NB4 (cell line): ENCODE data around the gene RPL29.

Source experiments
- TF ChIP-seq, protein P1 (sequence below): IDR thresholded peaks from one replicate; pipeline ENCODE4 v1.5.1; 2012; ENCODE audit warnings: low read depth, low read length
- TF ChIP-seq, protein P2 (sequence below): IDR thresholded peaks from 2 replicates; pipeline ENCODE4 v1.6.1; 2011; ENCODE audit warnings: low read depth, low read length

DNA sequence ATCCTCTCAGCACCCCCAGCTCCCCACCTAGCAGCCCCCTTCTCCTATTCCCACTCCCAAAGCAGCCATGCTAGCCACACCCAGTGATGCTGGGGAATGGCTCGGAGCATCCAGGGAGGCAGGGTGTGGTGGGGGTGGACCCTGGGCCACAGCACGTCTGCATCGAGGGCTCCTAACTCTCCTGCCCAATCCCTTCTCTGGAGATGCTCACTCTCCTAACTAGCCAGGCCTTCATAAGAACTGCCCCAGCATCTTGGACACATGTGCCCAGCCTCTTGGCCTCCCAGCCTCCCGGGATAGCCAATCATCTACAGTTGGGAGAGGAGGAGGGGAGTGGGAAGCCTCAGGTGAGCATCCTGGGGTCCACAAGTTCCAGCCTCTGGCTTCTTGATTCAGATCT is 31.2 kb downstream of the RPL29 start:
- TF ChIP-seq, protein P1, sequence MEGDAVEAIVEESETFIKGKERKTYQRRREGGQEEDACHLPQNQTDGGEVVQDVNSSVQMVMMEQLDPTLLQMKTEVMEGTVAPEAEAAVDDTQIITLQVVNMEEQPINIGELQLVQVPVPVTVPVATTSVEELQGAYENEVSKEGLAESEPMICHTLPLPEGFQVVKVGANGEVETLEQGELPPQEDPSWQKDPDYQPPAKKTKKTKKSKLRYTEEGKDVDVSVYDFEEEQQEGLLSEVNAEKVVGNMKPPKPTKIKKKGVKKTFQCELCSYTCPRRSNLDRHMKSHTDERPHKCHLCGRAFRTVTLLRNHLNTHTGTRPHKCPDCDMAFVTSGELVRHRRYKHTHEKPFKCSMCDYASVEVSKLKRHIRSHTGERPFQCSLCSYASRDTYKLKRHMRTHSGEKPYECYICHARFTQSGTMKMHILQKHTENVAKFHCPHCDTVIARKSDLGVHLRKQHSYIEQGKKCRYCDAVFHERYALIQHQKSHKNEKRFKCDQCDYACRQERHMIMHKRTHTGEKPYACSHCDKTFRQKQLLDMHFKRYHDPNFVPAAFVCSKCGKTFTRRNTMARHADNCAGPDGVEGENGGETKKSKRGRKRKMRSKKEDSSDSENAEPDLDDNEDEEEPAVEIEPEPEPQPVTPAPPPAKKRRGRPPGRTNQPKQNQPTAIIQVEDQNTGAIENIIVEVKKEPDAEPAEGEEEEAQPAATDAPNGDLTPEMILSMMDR = no peak
- TF ChIP-seq, protein P2, sequence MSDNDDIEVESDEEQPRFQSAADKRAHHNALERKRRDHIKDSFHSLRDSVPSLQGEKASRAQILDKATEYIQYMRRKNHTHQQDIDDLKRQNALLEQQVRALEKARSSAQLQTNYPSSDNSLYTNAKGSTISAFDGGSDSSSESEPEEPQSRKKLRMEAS = no peak
